ENCODE results near the gene TRAF3IP3.
"Not testable (repeated sequence)": the region's sequence is repeated elsewhere in the genome, so short reads cannot be mapped to it uniquely, and the experiment has no call there.

The TRAF3IP3 gene

DNA sequence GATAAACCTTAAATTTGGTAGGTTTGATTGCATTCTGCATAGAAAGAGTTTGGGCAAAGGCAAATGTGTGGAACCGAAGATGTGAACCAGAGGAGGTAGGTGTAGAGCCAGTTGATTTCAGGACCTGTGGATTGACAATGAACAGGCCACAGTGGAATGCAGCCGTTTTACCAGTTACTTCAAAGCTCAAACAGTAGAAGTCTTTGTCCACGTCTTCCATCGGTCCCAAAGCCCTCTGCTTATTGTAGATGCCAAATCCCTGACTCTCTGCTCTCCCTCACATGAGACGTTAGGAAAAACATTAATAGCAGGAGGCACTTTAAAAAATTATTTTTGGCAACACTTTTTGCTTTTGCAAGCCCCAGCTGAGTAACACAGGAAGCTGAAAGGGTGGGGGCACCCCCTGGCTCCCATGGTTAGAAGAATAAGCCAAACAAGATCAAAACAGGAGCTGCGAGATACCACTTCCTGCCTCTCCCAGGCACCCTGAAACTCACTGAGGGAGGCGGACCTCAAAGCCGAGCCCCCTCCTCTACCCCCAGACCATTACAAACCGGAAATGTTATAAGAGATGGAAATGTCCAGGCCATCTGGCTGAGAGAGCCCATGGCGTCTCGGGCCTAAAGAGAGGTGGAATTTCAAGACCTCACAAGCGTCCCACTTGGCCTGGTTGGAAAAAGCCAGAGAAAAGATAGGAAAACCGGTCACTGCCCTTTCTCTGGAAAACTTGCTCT lies 13.5 kb downstream of the TRAF3IP3 start:
- DNase-seq (ENCODE audit: low read depth): peak; percentile 69

DNA sequence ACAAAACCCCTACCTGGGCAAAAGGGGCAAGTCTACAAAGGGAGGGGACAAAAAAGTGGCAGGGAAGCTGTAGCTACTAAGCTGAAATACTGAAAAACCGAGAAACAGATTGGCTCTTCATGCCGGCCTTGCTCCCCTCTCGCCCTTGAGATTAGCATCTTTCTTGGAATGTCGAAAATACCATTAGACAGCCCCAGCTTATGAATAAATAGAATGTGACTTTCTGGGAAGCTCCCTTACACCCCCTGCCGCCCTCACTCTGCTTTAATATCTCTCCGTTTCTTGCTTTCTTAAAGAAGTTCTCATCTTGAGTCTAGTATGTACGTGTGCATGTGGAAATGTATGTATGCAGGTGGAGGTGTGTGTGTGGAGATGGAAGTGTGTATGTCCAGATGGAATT lies 14.1 kb downstream of the TRAF3IP3 start:
- no peak for DNase-seq (ENCODE audit: low read depth)

DNA sequence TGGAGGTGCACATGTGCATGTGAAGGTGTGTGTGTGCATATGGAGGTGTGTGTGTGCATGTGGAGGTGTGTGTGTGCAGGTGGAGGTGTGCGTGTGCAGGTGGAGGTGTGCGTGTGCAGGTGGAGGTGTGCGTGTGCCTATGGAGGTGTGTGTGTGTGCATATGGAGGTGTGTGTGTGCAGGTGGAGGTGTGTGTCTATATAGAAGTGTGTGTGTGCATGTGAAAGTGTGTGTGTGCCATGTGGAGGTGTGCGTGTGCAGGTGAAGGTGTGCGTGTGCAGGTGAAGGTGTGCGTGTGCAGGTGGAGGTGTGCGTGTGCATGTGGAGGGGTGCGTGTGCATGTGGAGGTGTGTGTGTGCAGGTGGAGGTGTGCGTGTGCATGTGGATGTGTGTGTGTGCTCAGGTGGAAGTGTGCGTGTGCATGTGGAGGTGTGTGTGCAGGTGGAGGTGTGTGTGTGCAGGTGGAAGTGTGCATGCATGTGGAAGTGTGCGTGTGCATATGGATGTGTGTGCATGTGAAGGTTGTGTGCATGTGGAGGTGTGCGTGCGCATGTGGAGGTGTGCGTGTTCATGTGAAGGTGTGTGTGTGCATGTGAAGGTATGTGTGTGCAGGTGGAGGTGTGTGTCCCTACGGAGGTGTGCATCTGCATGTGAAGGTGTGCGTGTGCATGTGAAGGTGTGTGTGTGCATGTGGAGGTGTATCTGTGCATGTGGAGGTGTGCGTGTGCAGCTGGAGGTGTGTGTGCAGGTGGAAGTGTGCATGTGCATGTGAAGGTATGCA lies 15.0 kb downstream of the TRAF3IP3 start:
- DNase-seq (ENCODE audit: low read depth): no peak

DNA sequence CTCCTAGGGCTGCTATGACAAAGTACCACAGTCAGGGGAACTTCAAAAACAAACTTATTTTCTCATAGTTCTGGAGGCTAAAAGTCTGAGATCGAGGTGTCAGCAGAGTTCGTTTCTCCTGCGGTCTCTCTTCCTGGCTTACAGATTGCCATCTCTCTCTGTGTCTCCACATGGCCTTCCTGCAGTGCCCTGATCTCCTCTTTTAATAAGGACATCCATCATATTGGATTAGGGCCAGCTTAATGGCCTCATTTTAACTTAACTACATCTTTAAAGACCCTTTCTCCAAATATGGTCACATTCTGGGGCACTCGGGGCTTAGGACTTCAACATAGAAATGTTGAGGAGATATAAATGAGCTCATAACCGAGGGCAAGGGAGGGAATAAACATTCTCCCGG lies 16.3 kb downstream of the TRAF3IP3 start:
- no peak for DNase-seq (ENCODE audit: low read depth)

DNA sequence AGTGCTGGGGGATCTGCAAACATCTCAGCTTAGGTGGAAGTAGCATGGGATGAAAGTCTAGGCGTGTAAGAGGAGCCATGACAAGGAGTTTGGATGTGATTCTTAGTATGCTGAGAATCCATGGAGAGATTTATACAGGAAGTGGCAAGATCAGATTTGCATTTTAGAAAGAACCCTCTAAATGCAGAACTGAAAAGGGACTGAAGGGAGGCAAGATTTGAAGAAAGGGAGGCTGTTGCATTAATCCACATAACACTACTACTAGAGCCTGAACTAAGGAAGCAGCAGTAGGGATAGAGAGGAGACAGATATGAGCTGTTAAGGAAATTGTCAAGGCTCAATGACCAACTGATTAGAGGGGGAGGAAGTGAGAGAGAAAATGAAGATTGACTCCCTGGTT lies 18.7 kb downstream of the TRAF3IP3 start:
- no peak for DNase-seq (ENCODE audit: low read depth)

DNA sequence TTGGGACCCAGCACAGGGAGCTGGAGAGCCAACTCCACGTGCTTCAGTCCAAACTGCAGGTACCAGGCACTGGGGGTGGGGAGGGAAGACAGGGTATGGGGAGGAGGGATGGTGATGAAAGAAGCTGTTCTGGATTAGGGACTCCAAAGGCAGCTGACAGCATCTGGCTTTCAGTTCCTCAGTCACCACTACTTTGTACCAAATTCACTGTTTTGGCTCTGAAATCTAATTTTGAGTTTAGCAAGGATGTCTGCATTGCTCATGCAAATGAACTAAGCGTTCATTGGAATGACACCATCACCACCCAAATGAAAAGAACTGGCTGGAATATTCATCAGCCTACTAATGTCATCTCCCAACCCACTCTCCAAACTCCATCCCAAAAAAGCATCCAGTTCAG lies 19.8 kb downstream of the TRAF3IP3 start:
- no peak for DNase-seq (ENCODE audit: low read depth)

DNA sequence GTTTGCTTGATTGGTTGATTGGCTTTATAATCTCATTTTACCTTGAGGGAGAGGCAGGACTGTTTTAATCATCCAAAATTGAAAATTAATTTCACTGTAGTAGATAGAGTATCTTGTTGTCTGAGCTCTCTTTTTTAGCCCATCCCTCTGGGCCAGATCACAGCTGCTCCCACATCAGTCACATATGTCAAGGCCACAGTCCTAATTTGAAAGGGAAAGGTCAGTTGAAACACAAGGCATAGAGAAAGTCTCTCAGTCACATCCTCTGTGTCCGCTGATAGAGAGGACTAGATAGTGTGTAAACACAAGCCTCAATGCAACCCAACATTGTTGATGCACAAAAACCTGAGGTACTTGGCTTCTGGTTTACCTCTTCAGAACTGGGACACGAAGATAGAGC lies 21.7 kb downstream of the TRAF3IP3 start:
- DNase-seq (ENCODE audit: low read depth): no peak

DNA sequence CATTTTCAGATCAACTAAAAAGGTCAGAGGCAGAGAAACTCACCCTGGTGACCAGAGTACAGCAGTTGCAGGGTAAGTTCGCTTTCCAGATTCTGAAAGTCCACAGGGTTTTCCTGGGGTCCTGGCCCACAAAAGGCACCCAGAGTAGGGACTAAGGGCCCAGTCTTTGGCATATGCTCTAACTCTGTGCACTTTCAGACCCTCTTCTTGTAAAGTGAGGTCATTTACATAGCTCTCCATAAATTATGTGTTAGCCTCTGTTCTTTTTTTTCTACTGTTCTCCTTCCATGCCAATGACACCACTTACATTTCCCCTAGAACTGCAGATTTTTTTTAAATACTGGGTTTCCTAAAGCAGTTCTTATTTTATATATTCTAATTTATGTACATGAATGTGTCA lies 22.2 kb downstream of the TRAF3IP3 start:
- no peak for DNase-seq (ENCODE audit: low read depth)

DNA sequence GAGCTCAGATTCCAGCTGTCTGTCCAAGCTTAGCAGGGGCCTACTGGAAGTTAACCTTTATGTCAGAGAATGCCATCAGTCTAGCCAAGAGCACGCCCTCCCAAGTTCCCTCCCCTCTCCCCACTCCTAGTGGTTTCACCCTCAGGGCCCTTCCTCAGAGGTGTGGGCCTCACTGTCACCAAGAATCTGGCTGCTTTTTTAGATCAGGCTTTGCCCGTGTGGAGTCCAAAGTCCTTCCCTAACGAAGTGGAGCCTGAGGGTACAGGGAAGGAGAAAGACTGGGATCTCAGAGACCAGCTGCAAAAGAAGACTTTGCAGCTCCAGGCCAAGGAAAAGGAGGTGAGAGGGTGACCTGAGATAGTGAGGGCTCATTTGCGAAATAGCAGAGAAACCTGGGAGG lies 24.4 kb downstream of the TRAF3IP3 start:
- DNase-seq (ENCODE audit: low read depth): no peak

DNA sequence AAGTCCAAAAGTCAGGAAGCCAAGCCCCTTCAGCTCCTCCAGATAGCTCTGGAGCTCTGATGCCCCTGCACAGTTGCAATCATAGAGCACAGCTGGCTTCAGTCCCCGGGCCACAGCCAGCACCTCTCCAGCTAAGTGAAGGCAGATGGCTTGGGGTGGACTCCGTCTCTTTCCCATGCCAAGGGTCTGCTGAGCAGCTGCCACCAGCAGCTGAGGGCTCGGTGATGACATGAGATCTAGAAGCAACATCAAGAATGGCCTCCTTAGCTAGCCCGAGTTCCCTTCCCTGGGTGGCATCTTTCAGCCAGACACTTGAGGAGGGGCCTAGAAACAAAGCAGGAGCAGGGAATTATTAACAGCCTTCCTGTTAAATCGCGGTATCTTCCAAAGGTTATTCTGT lies 27.5 kb downstream of the TRAF3IP3 start:
- no peak for DNase-seq (ENCODE audit: low read depth)

DNA sequence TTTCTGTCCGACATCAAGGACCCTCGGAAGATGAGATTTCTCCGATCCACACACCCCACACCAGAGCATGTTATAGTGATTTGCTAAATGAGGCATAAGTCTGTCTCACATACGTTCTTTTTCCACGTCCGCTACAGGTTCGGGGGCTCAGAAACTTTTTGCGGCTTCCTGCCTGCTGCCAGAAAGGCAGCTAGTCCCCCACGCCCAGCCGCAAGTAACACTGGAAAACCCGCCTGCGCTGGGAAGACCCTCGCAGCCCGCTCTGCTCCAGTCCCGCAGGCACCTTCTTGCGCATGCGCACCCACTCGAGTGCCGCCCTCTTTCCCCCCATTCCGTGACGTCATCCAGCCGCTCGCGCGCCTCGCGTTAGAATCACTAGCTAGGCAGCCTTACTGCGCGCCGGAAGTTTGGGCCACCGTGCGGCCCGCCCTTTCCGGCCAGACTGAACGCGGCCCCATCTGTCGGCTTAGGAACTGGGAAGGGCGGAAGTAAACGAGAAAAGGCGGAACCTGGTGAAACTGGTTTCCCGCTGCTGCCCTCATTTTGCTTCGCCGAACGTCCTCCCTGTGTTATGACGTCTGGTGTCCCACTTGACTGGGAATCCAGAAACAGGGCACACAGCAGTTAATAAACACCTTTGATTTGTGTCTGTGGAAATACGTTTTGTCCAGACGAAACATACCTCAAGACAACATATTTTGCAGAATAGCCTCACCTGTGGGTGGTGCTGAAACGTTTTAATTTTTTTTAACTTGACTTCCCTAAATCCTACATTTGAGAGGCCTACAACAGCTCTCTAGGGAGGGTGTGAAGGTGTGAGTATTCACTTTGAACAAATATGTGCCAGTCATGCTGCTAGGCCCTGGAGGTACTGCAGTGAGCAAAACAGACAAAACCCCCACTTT lies 28.7 kb downstream of the TRAF3IP3 start, which contains the start of gene C1orf74:
Gene C1orf74, minus strand, starts transcription at position 295 of the 905 bp plus-strand sequence. CDS start 925 bp downstream, outside the sequence.
- DNase-seq (ENCODE audit: low read depth): peak; percentile 100

DNA sequence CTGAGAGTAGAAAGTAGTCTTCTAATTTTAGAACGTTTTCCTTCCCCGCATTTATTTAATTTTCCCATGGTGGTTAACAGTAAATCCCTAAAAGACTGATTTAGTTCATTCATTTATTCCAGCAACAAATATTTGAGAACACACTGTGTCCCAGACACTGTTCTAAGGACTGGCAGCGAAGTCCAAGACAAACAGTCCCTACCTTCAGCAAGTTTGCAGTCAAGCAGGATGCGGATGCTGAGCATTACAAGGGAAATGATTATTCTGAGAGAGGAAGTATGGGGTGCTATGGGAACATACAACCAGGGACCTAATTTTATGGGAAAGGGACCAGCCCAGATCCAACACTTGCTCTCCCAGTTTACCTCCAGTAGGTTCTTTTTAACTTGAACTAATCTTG lies 29.7 kb downstream of the TRAF3IP3 start:
- DNase-seq (ENCODE audit: low read depth): no peak

DNA sequence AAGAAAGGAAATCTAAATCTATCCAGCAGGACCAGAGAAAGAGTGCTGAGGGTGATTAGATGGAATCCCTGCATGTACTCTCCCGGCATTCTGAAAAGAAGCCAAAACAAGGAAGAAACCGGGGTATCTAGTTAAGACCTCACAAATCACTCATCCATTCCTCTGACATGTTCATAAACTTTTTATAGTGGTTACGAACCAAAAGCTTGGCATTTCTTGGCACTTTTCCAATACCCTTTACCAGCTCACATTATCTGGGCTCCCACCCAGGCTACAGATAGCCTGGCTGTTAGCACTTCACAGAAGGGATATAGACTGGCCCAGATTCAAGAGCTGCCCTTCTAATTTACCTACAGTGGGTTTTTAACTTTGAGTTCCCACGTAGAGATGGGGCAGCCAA lies 30.3 kb downstream of the TRAF3IP3 start:
- no peak for DNase-seq (ENCODE audit: low read depth)

DNA sequence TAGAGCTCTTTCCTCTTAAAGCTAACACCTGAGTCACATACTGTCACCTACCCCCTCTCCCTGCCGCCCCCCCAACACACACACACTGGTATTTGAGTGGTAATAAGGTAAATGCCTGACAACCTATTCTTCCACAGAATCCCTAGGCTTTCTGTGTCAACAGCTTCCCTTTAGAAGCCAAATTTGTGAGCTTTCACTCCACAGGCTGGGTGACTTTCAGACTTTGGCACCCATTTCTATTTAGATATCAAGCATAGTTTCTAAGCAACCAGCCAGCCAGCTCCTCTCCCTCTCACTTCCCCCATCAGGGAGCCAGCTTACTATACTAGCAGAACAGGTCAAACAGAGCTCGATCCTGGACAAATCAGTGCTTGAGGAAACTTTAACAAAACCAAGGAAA lies 31.7 kb downstream of the TRAF3IP3 start:
- no peak for DNase-seq (ENCODE audit: low read depth)

DNA sequence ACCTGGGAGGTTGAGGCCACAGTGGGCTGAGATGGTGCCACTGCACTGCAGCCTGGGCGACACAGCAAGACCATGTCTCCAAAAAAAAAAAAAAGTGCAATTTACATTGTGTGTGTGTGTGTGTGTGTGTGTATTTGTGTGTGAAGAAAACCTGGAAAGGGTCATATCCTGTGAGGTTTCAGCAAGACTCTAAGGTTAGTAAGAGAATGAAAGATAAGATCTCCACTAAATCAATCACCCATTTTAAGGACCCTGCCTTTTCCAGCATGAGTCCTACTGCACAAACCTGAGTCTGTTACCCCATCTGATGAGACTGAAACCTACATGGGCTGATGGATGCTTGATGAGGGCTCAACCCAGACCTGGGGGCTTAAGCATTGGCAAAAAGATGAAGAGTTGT lies 33.4 kb downstream of the TRAF3IP3 start:
- no peak for DNase-seq (ENCODE audit: low read depth)

DNA sequence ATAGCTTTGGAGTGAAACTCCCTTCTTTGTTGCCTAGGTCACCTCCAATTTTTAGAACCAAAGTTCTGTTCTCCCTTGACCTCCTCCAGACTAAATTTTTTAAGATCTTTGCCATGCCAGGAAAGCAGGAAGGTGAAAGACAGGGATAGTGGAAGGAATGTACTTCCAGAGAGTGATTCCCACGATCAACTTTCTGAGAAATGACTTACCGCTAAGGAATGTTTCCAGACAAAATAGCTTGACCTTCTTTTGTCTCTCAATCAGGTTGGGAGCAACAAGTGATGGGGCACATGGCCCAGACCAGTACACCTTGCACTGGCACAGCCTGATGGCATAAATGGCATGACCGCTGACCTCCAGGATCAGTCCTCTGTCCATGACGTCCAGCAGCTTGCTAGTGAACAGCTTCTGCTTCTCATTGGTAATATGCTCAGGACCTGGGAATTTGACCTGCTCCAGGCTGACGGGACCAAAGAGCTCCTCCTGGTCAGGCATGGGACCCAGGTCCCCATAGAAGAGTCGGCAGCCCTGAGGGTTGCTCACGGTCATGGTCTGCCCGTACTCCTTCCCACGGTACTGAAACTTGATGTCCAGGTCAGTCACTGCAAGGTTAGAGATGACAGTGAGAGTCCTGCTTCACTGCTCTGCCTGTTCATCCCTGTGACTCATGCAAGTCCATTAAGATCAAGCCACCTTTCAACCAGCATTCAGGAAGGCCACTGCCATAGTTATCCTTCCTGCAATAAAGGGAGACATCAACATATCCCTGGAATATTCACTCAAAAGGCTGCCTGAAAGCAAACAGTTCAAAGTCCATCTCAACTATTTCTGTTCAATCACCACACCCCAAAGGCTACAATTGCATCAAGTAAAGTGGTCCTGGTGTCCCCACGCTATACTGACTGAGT lies 34.7 kb downstream of the TRAF3IP3 start:
- DNase-seq (ENCODE audit: low read depth): no peak

DNA sequence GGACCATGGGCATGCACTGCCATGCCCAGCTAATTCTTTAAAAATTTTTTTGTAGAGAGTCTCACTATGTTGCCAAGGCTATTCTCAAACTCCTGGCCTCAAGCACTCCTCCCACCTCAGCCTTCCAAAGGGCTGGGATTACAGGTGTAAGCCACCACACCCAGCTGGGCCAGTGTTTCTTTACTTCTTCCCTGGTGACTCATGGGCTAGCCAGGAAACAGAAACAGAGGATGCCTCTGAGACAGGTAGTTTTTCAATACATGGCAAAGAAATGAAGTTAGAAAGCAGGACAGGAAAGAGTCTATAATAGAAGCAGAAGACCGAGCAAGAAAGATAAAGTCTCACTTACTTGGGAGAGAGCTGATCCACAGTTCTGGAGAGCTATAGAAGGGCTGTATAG lies 36.1 kb downstream of the TRAF3IP3 start:
- DNase-seq (ENCODE audit: low read depth): no peak

DNA sequence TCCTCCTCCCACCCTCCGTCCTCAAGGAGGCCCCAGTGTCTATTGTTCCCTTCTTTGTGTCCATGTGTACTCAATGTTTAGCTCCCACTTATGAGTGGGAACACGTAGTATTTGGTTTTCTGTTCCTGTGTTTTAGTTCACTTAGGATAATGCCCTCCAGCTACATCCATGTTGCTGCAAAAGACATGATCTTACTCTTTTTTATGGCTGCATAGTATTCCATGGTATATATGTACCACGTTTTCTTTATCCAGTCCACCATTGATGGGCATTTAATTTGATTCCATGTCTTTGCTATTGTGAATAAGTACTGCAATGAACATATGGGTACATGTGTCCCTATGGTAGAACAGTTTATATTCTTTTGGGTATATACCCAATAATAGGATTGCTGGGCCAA lies 37.9 kb downstream of the TRAF3IP3 start:
- DNase-seq (ENCODE audit: low read depth): not testable (repeated sequence)

DNA sequence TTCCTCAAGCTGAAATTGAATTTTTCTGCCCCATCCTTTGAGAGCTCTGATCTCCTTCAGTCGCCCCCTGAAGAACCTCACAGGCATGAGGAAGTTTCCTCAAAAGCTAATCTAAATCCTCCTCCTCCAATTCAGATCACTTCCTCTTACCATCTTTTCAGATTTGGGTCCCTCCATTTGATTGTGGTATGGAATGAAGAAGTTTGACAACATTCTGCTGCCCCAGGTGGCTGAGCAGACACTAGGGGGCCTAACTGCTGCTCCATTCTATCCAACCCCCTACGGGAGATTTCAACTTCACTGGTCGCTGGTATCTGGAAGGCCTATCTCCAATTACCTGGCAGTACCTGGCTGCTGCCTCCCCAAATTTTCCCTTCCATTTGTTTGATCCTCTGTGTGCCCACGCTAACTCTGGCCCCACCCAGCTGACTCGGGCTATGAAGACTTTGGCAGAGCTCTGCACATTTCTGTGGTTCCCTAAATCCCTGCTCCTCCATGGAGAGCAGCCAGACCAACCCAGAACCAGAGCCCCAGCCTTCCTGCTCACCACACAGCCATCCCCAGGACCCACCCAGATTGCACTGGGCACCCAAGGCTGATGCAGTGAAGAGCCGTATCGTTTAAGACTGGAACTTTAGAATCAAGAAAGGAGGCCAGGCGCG lies 42.3 kb downstream of the TRAF3IP3 start:
- DNase-seq (ENCODE audit: low read depth): no peak

DNA sequence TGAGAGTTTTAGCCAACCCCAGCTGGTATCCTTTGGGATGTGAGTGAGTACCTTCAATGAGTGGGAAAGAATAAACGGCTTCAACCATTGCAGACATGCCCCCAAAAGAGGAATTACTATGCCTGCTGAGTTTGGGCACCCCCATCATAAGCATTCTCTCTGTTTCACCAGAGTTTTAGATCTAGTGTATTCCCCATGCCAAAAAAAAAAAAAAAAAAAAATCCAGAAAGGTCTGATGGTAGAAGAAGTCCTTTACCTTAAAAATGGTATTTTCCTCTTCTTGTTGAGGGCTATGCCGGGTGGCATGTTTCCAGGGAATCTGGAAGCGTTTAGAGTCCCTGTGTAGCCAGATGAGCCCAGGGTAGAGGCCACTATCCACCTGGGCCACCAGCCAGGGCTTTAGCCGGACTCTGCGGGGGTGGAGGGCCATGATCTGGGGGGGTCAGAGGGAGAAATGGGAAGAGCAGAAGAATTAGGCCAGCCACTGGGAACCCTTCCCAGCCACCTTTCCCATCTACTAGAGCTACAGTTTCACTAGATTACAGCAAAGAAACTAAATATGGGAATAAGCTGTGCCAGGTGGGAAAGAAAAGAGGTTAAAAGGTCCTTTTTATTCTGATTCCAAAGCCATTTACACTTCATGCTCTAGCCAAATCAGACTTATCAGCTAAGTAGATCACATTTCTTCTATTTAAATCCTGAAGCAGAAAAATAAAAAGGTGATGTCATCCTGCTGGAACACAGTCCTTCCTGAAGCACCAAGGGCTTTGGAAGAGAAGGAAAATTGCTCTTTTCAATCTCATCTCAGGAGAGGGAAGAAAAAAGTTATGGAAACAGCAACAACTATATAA lies 45.4 kb downstream of the TRAF3IP3 start:
- no peak for DNase-seq (ENCODE audit: low read depth)

Data from activated T-cell treated with anti-CD3 and anti-CD28 coated beads for 24 hours (primary cell).